ENCODE measurements around the gene PLD4.

DNA sequence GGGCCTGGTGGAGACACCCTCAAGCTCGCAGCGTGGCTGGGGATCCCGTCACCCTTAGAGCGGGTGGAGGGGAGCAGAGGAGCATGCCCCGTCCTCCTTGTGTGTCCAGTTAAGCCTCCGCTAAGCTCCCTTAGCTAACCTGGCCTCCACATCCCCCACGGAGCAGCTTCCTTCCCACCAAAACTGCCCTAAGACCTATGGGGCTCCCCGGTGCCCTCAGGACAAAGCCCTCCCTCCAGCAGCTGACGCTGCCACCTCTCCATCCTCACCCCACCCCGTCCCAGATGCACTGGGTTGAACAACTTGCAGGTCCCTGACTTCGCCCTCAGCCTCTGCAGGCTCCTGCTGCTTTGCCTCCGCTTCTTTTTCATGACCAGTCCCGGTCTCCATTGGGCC lies 49.5 kb downstream of the PLD4 start:
- TF ChIP-seq, protein P1, sequence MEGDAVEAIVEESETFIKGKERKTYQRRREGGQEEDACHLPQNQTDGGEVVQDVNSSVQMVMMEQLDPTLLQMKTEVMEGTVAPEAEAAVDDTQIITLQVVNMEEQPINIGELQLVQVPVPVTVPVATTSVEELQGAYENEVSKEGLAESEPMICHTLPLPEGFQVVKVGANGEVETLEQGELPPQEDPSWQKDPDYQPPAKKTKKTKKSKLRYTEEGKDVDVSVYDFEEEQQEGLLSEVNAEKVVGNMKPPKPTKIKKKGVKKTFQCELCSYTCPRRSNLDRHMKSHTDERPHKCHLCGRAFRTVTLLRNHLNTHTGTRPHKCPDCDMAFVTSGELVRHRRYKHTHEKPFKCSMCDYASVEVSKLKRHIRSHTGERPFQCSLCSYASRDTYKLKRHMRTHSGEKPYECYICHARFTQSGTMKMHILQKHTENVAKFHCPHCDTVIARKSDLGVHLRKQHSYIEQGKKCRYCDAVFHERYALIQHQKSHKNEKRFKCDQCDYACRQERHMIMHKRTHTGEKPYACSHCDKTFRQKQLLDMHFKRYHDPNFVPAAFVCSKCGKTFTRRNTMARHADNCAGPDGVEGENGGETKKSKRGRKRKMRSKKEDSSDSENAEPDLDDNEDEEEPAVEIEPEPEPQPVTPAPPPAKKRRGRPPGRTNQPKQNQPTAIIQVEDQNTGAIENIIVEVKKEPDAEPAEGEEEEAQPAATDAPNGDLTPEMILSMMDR (IDR thresholded peaks at IDR 0.05; ENCODE audit: insufficient read depth, low read length): no peak
- no peak for TF ChIP-seq POLR2AphosphoS5 (IDR thresholded peaks at IDR 0.05; ENCODE audit: low read depth)
